Measurements from ENCODE around the gene FAM90A1.
"Not testable (repeated sequence)": the region's sequence is repeated elsewhere in the genome, so short reads cannot be mapped to it uniquely, and the experiment has no call there.

Gene FAM90A1, protein sequence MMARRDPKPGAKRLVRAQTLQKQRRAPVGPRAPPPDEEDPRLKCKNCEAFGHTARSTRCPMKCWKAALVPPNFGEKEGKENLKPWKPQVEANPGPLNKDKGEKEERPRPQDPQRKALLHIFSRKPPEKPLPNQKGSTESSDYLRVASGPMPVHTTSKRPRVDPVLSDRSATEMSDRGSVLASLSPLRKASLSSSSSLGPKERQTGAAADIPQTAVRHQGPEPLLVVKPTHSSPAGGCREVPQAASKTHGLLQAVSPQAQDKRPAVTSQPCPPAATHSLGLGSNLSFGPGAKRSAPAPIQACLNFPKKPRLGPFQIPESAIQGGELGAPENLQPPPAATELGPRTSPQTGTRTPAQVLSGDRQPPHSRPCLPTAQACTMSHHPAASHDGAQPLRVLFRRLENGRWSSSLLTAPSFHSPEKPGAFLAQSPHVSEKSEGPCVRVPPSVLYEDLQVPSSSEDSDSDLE

GRCh38 chr12:8226992-8227731, at the start of gene FAM90A1:
Gene FAM90A1 (minus strand): TSS chr12:8227618. CDS start chr12:8224832, 2,786 bp downstream.
- H3K4me3 ChIP-seq (ENCODE audit: low read depth, low read length), result peak within 1 kb of the TSS; percentile 9
- DNase-seq (ENCODE audit: low read depth, low spot score), result not testable (repeated sequence)

GRCh38 chr12:8276397-8276796, 49.0 kb upstream of the FAM90A1 start:
- in situ Hi-C loops (cut with HindIII; ENCODE audit: low sequenced_read_pairs); DNase-seq (ENCODE audit: low read depth, low spot score); H3K4me3 ChIP-seq (ENCODE audit: low read depth, low read length): not testable (repeated sequence)

More at GRCh38 chr12:8226992-8227731, at the start of gene FAM90A1:
- in situ Hi-C loops (cut with HindIII; ENCODE audit: low sequenced_read_pairs), result not testable (repeated sequence)

GRCh38 chr12:8266706-8267105, 39.3 kb upstream of the FAM90A1 start:
- H3K4me3 ChIP-seq (ENCODE audit: low read depth, low read length); in situ Hi-C loops (cut with HindIII; ENCODE audit: low sequenced_read_pairs); DNase-seq (ENCODE audit: low read depth, low spot score): not testable (repeated sequence)

DNA sequence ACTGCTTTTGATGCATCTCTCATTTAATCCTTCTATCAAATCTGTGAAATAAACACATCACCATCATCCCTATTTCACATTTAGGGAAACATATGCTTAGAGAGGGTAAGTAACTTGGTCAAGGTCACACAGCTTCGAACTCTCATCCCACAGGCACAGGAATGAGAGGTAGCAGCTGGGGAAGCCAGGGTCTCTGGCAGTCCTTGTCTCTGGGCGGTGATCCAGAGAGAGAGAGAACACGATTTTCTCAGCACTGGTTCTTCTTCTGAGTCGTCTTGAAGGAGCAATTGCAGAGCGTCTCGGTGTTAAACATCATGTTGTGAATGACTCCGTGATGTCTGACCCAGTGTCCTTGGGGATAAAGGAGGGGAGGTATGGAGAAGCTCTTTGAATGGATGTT, 36.8 kb upstream of the FAM90A1 start:
- DNase-seq (ENCODE audit: low read depth, low spot score); in situ Hi-C loops (cut with HindIII; ENCODE audit: low sequenced_read_pairs); H3K4me3 ChIP-seq (ENCODE audit: low read depth, low read length): not testable (repeated sequence)

- in situ Hi-C loops (cut with HindIII; ENCODE audit: low sequenced_read_pairs); DNase-seq (ENCODE audit: low read depth, low spot score); H3K4me3 ChIP-seq (ENCODE audit: low read depth, low read length): not testable (repeated sequence)
These were observed 33.7 kb upstream of the FAM90A1 start for GRCh38 chr12:8261111-8261554.

GRCh38 chr12:8256356-8256755, 28.9 kb upstream of the FAM90A1 start:
- H3K4me3 ChIP-seq (ENCODE audit: low read depth, low read length); in situ Hi-C loops (cut with HindIII; ENCODE audit: low sequenced_read_pairs); DNase-seq (ENCODE audit: low read depth, low spot score): not testable (repeated sequence)

GRCh38 chr12:8254705-8255104, 27.3 kb upstream of the FAM90A1 start:
- H3K4me3 ChIP-seq (ENCODE audit: low read depth, low read length); DNase-seq (ENCODE audit: low read depth, low spot score); in situ Hi-C loops (cut with HindIII; ENCODE audit: low sequenced_read_pairs): not testable (repeated sequence)

- H3K4me3 ChIP-seq (ENCODE audit: low read depth, low read length); in situ Hi-C loops (cut with HindIII; ENCODE audit: low sequenced_read_pairs); DNase-seq (ENCODE audit: low read depth, low spot score): not testable (repeated sequence)
These were observed 24.8 kb upstream of the FAM90A1 start for GRCh38 chr12:8252056-8252818.

GRCh38 chr12:8251616-8252015, 24.2 kb upstream of the FAM90A1 start:
- H3K4me3 ChIP-seq (ENCODE audit: low read depth, low read length); DNase-seq (ENCODE audit: low read depth, low spot score); in situ Hi-C loops (cut with HindIII; ENCODE audit: low sequenced_read_pairs): not testable (repeated sequence)

- in situ Hi-C loops (cut with HindIII; ENCODE audit: low sequenced_read_pairs), result not testable (repeated sequence)
These were observed 19.6 kb upstream of the FAM90A1 start for GRCh38 chr12:8246941-8247535.

DNA sequence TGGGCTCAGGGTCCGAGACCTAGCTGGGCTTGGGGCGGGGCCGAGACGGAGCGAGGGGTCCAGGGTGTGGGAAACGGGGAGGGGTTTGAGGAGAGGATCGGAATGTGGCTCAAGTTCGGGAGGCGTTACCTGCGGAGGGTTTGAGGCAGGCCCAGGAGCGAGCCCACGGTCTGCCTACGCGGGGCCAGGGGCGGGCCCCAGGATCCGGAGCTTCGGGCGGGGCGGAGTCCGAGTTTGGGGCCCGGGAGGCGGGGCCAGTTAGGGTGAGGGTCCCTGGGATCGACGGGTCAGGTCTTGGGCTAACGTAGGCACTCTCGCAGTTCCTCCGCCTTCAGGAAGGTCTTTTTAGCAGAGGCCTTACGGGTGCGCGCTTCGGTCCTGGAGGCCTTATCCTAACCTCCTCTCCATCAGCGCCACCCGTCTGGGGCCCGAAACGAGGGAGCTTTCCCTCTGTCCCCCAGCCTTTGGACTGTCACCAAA, 16.3 kb upstream of the FAM90A1 start:
- DNase-seq (ENCODE audit: low read depth, low spot score); in situ Hi-C loops (cut with HindIII; ENCODE audit: low sequenced_read_pairs): not testable (repeated sequence)
- peak overlapping the region; percentile 64 for H3K4me3 ChIP-seq (ENCODE audit: low read depth, low read length)

More at GRCh38 chr12:8246941-8247535, 19.6 kb upstream of the FAM90A1 start:
- peak; percentile 32 for DNase-seq (ENCODE audit: low read depth, low spot score)
- not testable (repeated sequence) for H3K4me3 ChIP-seq (ENCODE audit: low read depth, low read length)

GRCh38 chr12:8242880-8243681, 15.7 kb upstream of the FAM90A1 start:
- peak overlapping the region; percentile 64 for H3K4me3 ChIP-seq (ENCODE audit: low read depth, low read length)
- DNase-seq (ENCODE audit: low read depth, low spot score), result peak; percentile 96
- in situ Hi-C loops (cut with HindIII; ENCODE audit: low sequenced_read_pairs), result not testable (repeated sequence)

- in situ Hi-C loops (cut with HindIII; ENCODE audit: low sequenced_read_pairs); DNase-seq (ENCODE audit: low read depth, low spot score): not testable (repeated sequence)
- peak overlapping the region; percentile 64 for H3K4me3 ChIP-seq (ENCODE audit: low read depth, low read length)
These were observed 15.1 kb upstream of the FAM90A1 start for GRCh38 chr12:8242622-8242879.

- H3K4me3 ChIP-seq (ENCODE audit: low read depth, low read length), result peak overlapping the region; percentile 64
- in situ Hi-C loops (cut with HindIII; ENCODE audit: low sequenced_read_pairs), result not testable (repeated sequence)
- peak; percentile 30 for DNase-seq (ENCODE audit: low read depth, low spot score)
These were observed 14.7 kb upstream of the FAM90A1 start for GRCh38 chr12:8241917-8242621.

DNA sequence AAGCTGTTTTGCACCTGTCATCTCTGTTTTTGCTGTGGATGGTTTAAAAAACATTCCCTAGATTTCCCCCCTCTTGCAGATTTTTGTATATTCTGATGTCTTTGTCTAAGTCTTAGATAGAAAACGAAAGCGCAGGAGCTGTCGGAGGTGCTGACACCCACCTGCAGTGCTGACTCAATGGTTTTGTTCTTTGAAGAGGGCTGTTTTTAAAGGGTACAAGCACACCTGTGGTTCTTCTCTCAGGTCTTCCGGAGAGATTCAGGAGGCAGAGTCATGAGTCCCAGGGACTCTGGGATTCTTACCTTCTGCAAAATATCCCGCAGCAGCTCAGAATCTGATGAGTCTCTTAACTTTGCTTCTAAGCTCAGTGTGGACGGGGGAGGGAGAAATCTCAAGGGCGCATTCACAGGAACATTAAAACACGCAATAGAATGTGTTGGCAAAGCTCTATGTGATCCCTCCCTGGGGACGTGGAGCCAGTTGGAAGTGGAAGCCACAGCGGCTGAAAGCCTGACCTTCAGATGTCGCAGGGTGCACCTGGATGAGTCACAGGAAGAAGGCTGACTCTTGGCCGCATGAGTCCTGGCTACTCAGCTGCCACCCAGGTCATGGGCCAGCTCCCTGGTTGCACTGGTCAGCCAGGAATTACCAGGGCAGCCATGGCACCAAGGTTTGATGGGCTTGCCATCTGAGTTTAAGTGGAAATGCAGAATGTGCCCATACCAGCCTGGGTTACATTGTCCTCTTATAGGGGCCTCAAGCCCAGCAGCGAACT, 13.1 kb upstream of the FAM90A1 start:
- H3K4me3 ChIP-seq (ENCODE audit: low read depth, low read length); DNase-seq (ENCODE audit: low read depth, low spot score); in situ Hi-C loops (cut with HindIII; ENCODE audit: low sequenced_read_pairs): not testable (repeated sequence)

All from astrocyte of the spinal cord (primary cell).